Measurements from ENCODE around the gene JOSD2.
"Not testable (repeated sequence)": the region's sequence is repeated elsewhere in the genome, so short reads cannot be mapped to it uniquely, and the experiment has no call there.

JOSD2 gene

DNA sequence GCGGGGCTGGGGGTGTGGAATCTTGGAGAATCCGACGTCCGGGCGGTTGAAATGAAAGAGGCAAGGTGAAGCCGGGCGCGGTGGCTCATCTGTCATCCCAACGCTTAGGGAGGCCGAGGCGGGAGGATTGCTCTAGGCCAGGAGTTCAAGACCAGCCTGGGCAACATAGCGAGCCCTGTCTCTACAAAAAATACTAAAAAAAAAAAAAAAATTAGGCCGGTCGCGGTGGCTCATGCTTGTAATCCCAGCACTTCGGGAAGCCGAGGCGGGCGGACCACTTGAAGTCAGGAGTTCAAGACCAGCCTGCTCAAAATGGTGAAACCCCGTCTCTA, 34.1 kb downstream of the JOSD2 start:
- no peak for DNase-seq (ENCODE audit: low read depth)

GRCh38 chr19:50476224-50476906, 34.6 kb downstream of the JOSD2 start, which contains the start of the genes EMC10 and GARIN5A:
EMC10 (plus strand) TSS chr19:50476507; CDS start chr19:50476545, 38 bp downstream.
GARIN5A (minus strand) TSS chr19:50476848; CDS start chr19:50476388, 460 bp downstream.
- DNase-seq (ENCODE audit: low read depth) = no peak

- no peak for DNase-seq (ENCODE audit: low read depth)
Measured at GRCh38 chr19:50475736-50476223, 35.2 kb downstream of the JOSD2 start.

DNA sequence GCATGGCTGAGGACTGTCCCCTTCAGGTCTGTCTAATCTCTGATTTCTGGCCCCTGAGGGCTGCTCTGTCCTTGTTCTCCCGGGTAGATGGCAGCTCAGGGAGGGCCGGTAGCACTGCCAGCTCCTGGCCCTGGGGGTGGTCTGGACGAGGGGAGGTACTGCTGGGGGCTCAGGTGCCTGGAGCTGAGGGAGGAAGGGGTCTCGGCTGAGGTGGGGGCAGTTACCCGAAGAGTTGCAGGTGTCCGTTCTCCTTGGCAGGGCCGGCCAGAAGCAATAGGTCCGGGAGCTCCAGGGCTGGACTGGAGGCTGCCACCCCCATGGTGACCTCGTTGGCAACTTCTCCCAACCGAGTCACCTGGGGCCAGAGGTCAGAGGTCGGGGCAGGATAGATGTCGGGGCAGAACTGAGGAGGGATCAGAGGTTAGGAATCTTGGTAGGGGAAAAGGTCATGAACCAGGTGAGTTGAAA, 35.9 kb downstream of the JOSD2 start:
- no peak for DNase-seq (ENCODE audit: low read depth)

- DNase-seq (ENCODE audit: low read depth) = not testable (repeated sequence)
Measured at GRCh38 chr19:50473336-50473735, 37.7 kb downstream of the JOSD2 start.

DNA sequence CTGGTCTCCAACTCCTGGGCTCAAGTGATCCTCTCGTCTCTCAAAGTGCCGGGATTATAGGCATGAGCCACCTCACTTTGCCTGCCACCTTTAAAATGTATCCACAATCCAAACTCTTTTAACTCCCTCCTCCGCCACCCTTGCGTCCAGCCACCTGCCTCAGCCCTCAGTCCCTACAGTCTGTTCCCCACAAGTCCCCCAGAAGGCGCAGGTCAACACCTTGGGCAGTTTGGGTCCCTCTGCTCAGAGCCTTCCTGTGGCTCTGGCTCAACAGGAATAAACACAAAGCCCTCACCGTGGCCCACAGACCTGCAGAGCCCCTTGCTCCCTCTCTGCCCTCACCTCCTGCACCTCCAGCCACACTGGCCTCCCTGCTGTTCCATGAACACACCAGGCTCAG, 42.2 kb downstream of the JOSD2 start:
- no peak for DNase-seq (ENCODE audit: low read depth)

DNA sequence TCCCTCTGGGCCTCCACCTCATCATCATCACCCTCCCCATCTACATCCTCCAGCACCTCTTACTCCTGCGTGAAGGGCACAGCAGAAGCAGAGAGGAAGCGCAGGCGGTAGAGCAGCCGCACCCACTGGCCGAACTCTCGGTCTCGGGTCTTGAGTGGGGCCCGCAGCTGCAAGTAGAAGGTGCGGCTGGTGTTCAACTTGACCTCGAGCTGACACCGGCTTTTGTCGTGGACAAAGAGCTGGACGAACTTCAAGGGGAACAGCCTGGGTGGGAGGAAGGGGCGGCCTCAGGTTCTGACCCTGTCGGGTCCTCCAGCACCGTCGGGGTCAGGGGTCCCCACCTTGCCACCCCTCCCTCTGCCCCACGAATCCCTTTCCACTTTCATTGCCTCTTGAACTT, 43.4 kb downstream of the JOSD2 start:
- no peak for DNase-seq (ENCODE audit: low read depth)

GRCh38 chr19:50466706-50467039, 44.3 kb downstream of the JOSD2 start:
- no peak for DNase-seq (ENCODE audit: low read depth)

DNA sequence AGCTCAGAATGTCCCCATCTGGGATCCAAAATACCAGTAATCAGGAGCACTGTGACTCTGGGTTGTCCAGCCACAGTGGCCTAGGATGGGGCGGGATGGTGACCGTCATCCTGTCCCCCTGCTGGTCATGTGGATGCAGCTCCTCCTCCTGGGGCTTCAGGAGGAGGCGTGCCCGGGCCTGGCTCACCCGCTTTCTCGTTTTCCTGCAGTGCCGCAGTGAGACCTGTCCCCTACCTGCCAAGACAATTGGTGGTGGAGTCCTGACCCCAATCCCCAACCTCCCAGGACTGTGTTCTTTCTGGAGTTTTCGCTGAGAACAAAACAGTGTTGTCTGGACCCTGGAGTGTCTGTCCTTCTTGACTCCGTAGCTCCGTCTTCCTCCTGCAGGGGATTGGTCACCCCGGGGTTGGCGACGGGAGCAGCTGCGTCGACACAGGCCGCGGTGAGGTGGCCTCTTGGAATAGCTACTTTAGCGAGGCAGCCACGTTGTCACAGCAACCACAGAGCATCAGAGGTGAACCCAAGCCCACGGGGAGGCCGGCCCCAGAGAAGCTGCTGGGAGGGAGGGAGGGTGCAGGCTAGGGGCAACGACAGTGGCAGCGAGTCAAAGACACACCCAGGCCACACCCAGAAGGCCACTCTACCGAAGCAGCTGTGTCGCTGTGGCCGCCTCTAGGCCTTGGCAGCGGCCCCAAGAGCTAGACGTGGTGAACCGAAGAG, 44.8 kb downstream of the JOSD2 start:
- no peak for DNase-seq (ENCODE audit: low read depth)

- DNase-seq (ENCODE audit: low read depth) = no peak
Measured at GRCh38 chr19:50465000-50465399, 46.0 kb downstream of the JOSD2 start.

GRCh38 chr19:50464348-50464747, 46.6 kb downstream of the JOSD2 start:
- DNase-seq (ENCODE audit: low read depth) = no peak

DNA sequence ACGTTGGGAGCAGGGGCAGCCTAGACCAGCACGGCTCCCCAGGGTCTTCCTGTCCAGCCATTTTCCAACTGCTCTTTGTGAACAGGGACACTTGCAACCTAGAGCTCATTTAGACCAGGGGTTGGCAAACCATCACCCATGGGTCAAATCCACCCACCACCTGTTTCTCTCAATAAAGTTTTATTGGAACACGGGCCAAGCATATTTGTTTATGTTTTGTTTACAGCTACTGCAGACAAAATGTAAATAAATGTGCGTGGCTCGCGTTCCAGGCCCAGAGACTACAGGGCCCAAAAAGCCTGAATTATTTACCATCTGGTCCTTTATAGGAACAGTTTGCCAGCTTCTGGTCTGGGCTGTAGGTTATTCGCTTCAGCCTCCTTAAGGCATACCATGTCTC, 48.0 kb downstream of the JOSD2 start:
- DNase-seq (ENCODE audit: low read depth) = no peak

- peak; percentile 41 for DNase-seq (ENCODE audit: low read depth)
Measured at GRCh38 chr19:50461066-50461875, 49.7 kb downstream of the JOSD2 start.

DNA sequence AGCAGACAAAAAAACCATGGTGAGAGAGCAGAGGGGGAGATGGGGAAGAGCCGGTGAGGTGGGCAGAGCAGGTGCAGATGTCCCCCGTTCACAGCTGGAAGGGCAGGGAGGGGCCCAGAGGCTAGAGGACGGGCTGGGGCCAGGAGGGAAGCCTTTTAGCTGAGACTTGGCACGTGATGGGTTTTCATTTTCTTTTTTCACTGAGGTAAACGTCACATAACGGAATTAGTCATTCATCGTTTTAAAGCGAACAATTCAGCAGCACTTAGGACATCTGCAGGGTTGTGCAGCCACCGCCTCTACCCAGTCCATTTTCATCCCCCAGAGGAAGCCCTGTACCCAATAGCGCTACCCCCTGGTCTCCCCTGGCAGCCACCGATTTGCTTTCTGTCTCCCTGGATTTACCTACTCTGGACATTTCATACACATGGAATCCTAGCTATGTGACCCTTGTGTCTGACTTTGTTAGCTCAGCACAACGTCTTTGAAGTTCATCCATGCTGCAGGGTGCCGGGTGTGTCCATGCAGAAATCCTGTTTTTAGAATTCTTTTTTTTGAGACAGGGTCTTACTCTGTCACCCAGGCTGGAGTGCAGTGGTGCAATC, 50.7 kb downstream of the JOSD2 start:
- DNase-seq (ENCODE audit: low read depth) = no peak

DNA sequence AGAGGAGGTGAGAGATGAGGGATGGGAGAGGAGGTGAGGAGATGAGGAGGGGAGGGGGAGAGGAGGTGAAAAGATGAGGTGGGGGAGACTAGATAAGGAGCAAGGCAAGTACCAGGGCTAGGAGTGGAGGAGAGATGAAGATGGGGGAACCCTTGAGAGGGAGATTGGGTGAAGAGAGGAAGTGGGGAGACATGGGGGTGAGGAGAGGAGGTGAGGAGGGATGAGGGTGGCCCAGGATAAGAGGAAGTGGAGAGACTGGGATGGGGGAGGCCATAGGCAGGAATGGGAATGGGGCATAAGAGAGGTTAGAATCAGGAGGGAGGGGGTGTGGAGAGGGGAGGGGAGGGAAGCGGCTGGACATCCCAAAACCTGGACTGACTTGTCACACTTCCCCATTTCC, 51.4 kb downstream of the JOSD2 start:
- DNase-seq (ENCODE audit: low read depth) = no peak

DNA sequence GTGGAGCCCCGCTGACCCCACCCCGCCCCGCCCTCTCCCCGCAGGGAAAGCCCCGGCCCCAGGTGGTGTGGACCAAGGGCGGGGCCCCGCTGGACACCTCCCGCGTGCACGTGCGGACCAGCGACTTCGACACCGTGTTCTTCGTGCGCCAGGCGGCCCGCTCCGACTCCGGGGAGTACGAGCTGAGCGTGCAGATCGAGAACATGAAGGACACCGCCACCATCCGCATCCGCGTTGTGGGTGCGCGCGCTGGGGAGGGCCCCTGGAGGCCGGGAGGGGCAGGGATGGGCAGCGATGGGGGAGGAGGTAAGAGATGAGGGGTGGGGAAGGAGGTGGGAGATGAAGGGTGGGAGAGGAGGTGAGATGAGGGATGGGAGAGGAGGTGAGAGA, 51.9 kb downstream of the JOSD2 start:
- no peak for DNase-seq (ENCODE audit: low read depth)

- DNase-seq (ENCODE audit: low read depth) = no peak
Measured at GRCh38 chr19:50458396-50459066, 52.5 kb downstream of the JOSD2 start.

GRCh38 chr19:50457300-50457699, 53.7 kb downstream of the JOSD2 start:
- no peak for DNase-seq (ENCODE audit: low read depth)

Data from CMK (cell line).